HPDE6-E6E7 (cell line): ENCODE measurements around the gene APPL1.

ENCODE experiments used
- DNase-seq: peaks from one replicate; pipeline ENCODE4 v3.0.0; 2011; ENCODE audit warnings: missing footprints; ENCODE audit errors: extremely low spot score

The APPL1 gene

GRCh38 chr3:57227204-57227929 lies at the start of gene APPL1:
Gene APPL1, plus strand, starts transcription at chr3:57227729. Its CDS starts 155 bp downstream, at chr3:57227884.
- peak; percentile 48 for DNase-seq

- no peak for DNase-seq
Measured at GRCh38 chr3:57179580-57180410, 47.7 kb upstream of the APPL1 start.

GRCh38 chr3:57184526-57184925 lies 43.0 kb upstream of the APPL1 start:
- DNase-seq = no peak

- DNase-seq = no peak
Measured at GRCh38 chr3:57192028-57192427, 35.5 kb upstream of the APPL1 start.

GRCh38 chr3:57194641-57195040 lies 32.9 kb upstream of the APPL1 start:
- DNase-seq = no peak

- DNase-seq = no peak
Measured at GRCh38 chr3:57199895-57200297, 27.6 kb upstream of the APPL1 start, which contains the start of gene HESX1. Gene HESX1, minus strand, starts transcription at chr3:57199978. Its CDS starts 60 bp downstream, at chr3:57199918.

- no peak for DNase-seq
Measured at GRCh38 chr3:57206423-57206822, 21.1 kb upstream of the APPL1 start.

- no peak for DNase-seq
Measured at GRCh38 chr3:57221883-57222282, 5.6 kb upstream of the APPL1 start.

GRCh38 chr3:57224856-57225255 lies 2.7 kb upstream of the APPL1 start:
- no peak for DNase-seq

GRCh38 chr3:57226176-57226575 lies 1.4 kb upstream of the APPL1 start:
- no peak for DNase-seq

GRCh38 chr3:57227930-57228751 lies 612 bp downstream of the APPL1 start:
- no peak for DNase-seq

GRCh38 chr3:57230006-57230405 lies 2.5 kb downstream of the APPL1 start:
- DNase-seq = no peak

GRCh38 chr3:57233799-57234198 lies 6.3 kb downstream of the APPL1 start:
- no peak for DNase-seq

GRCh38 chr3:57234613-57235575 lies 7.4 kb downstream of the APPL1 start:
- no peak for DNase-seq

- no peak for DNase-seq
Measured at GRCh38 chr3:57244946-57245345, 17.4 kb downstream of the APPL1 start.

GRCh38 chr3:57252404-57252803 lies 24.9 kb downstream of the APPL1 start:
- no peak for DNase-seq

GRCh38 chr3:57256844-57257243 lies 29.3 kb downstream of the APPL1 start:
- no peak for DNase-seq

- DNase-seq = no peak
Measured at GRCh38 chr3:57257678-57258077, 30.1 kb downstream of the APPL1 start.

GRCh38 chr3:57261119-57261518 lies 33.6 kb downstream of the APPL1 start:
- DNase-seq = no peak

GRCh38 chr3:57261929-57262328 lies 34.4 kb downstream of the APPL1 start:
- no peak for DNase-seq

GRCh38 chr3:57268416-57268815 lies 40.9 kb downstream of the APPL1 start:
- DNase-seq = no peak
